Urinary bladder (tissue), 4 donors: Measurements from ENCODE around the gene ARHGEF10L. TPM values are rescaled to one million over a fixed set of nuclear protein-coding genes. Genes with fewer than 3 reads are reported as not detected.

ENCODE experiments used
- DNase-seq: peaks from one replicate; pipeline ENCODE4 v3.0.0-alpha.2; 2015; ENCODE audit errors: extremely low spot score
- H3K27ac ChIP-seq: one replicate; pipeline ENCODE4 v1.5.1; 2013; ENCODE audit warnings: low read depth, mild to moderate bottlenecking, moderate library complexity
- H3K36me3 ChIP-seq: one replicate; pipeline ENCODE4 v1.6.1; 2013; ENCODE audit warnings: mild to moderate bottlenecking, moderate library complexity; ENCODE audit not compliant: insufficient read depth
- H3K4me1 ChIP-seq: one replicate; pipeline ENCODE4 v1.6.1; 2013; ENCODE audit warnings: mild to moderate bottlenecking, moderate library complexity; ENCODE audit not compliant: insufficient read depth
- H3K4me3 ChIP-seq: one replicate; pipeline ENCODE4 v1.5.1; 2013; ENCODE audit warnings: low read depth, low read length
- WGBS: extraction: QIAGEN DNeasy Blood & Tissue Kit; methylation state at CpG from one replicate; pipeline ENCODE4 v1.1.7; 2013; 5-methylcytosine and 5-hydroxymethylcytosine counted together
- polyA plus RNA-seq: library from polyadenylated mRNA; stranded (reverse); fragments of 200-250 nt; gene quantifications from one replicate; pipeline ENCODE4 v1.2.3, GENCODE V29; 2013
- total RNA-seq: library from RNA; depleted of rRNA; stranded (reverse); fragments of >200 nt; gene quantifications from one replicate; pipeline ENCODE4 v1.2.3, GENCODE V29; 2014
- donor health status: healthy with polysubstance abuse.
- donor health status: healthy.

ARHGEF10L gene
- total and polyA plus RNA-seq, 2 donors = 26.5 to 41.4 TPM

DNA sequence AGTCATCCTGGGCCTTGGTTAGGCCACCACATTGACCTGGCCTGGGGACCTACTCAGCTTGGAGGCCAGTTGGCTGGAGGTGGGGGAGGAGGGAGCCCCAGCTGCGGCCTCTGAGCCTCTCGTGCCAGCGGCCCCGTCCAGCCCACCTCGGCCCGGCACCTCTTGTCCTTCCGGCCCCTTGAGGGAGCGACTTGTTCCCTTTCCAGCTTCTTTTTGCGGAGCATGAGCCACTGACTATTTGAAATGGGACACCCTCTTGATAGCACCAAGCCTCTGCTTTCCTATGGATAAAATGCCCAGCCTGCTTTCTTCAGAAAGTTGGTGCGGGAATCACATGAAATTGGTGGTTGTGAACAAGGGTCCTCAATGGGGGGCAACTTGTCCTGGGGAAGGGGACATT, 24.7 kb upstream of the ARHGEF10L start:
- DNase-seq = no peak
- H3K4me1 ChIP-seq = no peaks in the 10 kb centered on the region
- H3K27ac ChIP-seq = no peak overlapping the region
- WGBS = 91% methylated on average over 10 of the region's 10 CpGs
- no peak overlapping the region for H3K4me3 ChIP-seq
- no peaks in the 10 kb centered on the region for H3K36me3 ChIP-seq

DNA sequence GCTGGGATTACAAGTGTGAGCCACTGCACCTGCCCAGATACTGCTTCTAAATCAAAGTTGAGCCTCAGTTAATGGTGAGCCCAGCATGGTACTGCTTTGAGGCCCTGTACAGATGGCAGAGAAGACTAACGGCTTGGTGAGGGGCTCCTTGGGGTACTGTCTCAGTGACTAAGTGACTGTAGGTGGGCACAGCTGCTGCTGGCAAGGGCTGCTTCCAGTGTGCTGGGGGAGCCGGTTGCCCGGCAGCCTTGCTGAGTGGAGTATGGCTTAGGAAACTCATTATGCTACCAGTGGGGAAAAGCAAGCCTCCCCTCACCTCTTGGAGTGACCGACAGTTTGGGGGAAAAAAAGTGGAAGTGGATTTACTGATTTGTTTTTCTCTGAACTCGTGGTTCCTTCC, 23.6 kb upstream of the ARHGEF10L start:
- Histone ChIP-seq H3K36me3 (no peaks in the 10 kb centered on the region), H3K27ac (no peak overlapping the region), H3K4me3 (no peak overlapping the region), H3K4me1 (no peaks in the 10 kb centered on the region)
- no peak for DNase-seq
- WGBS = 70% methylated on average over 5 of the region's 5 CpGs

- 40% methylated on average over 13 of the region's 13 CpGs for WGBS
- Histone ChIP-seq H3K27ac (no peak overlapping the region), H3K4me3 (no peak overlapping the region), H3K36me3 (no peaks in the 10 kb centered on the region), H3K4me1 (no peaks in the 10 kb centered on the region)
- DNase-seq = no peak
These were observed 22.9 kb upstream of the ARHGEF10L start for GRCh38 chr1:17516303-17517214.

- WGBS = 61% methylated on average over 12 of the region's 12 CpGs
These were observed 19.5 kb upstream of the ARHGEF10L start for GRCh38 chr1:17520041-17520440.

DNA sequence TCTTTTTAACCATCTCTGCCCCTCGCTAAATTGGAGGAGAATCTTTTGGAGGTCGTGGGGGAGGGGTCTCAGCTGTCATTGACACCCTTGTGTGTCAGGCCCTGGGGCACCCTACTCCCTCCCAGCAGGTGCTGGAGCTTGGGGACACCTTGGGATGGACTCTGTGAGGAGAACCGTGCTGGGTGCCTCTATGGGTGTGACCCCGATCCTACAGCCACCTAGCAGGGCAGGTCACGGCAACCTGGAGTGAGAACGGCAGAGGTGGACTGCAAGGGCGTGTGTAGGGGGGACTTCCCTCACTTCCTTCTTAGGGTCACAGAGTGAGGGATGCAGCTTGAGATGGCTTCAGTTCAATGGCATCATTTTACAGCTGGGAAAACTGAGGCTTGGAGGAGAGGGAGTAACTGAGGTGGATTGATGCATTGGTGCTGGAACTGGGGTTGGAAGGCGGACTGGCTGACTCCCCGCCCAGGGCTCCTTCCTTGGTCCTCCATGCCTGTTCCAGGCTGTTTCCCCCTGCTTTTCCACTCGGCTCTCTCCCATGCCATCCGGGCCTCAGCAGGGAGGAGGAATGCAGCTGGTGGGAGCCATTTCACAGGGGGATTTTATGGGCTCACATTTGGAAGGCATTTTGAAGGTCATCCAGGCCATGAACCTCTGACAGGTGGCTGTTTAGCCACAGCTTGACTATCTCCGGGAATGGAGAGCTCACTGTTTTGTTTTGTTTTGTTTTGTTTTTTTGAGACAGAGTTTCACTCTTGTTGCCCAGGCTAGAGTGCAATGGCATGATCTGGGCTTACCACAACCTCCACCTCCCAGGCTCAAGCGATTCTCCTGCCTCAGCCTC, 18.8 kb upstream of the ARHGEF10L start:
- no peak for DNase-seq
- Histone ChIP-seq H3K4me1 (no peaks in the 10 kb centered on the region), H3K4me3 (peak overlapping the region; percentile 2), H3K27ac (peak overlapping the region; percentile 38), H3K36me3 (no peaks in the 10 kb centered on the region)
- WGBS = 65% methylated on average over 13 of the region's 13 CpGs

More at GRCh38 chr1:17520041-17520440, 19.5 kb upstream of the ARHGEF10L start:
- H3K4me3 ChIP-seq = no peak overlapping the region
- DNase-seq = no peak
- H3K4me1 ChIP-seq = no peaks in the 10 kb centered on the region
- H3K27ac ChIP-seq = peak overlapping the region; percentile 38
- H3K36me3 ChIP-seq = no peaks in the 10 kb centered on the region

- DNase-seq = no peak
- H3K4me1 ChIP-seq = no peaks in the 10 kb centered on the region
- H3K27ac ChIP-seq = no peak overlapping the region
- no peaks in the 10 kb centered on the region for H3K36me3 ChIP-seq
- WGBS = 62% methylated on average over 19 of the region's 19 CpGs
- no peak overlapping the region for H3K4me3 ChIP-seq
These were observed 17.4 kb upstream of the ARHGEF10L start for GRCh38 chr1:17521946-17522612.

GRCh38 chr1:17523321-17524041, 16.0 kb upstream of the ARHGEF10L start:
- 94% methylated on average over 7 of the region's 7 CpGs for WGBS
- H3K4me1 ChIP-seq = no peaks in the 10 kb centered on the region
- no peak for DNase-seq
- no peak overlapping the region for H3K4me3 ChIP-seq
- H3K27ac ChIP-seq = no peak overlapping the region
- H3K36me3 ChIP-seq = no peaks in the 10 kb centered on the region

GRCh38 chr1:17524645-17525044, 14.9 kb upstream of the ARHGEF10L start:
- H3K27ac ChIP-seq = no peak overlapping the region
- peaks cover 2% of the 10 kb centered on the region for H3K4me1 ChIP-seq
- H3K4me3 ChIP-seq = no peak overlapping the region
- no peaks in the 10 kb centered on the region for H3K36me3 ChIP-seq
- DNase-seq = no peak
- 84% methylated on average over 2 of the region's 2 CpGs for WGBS

DNA sequence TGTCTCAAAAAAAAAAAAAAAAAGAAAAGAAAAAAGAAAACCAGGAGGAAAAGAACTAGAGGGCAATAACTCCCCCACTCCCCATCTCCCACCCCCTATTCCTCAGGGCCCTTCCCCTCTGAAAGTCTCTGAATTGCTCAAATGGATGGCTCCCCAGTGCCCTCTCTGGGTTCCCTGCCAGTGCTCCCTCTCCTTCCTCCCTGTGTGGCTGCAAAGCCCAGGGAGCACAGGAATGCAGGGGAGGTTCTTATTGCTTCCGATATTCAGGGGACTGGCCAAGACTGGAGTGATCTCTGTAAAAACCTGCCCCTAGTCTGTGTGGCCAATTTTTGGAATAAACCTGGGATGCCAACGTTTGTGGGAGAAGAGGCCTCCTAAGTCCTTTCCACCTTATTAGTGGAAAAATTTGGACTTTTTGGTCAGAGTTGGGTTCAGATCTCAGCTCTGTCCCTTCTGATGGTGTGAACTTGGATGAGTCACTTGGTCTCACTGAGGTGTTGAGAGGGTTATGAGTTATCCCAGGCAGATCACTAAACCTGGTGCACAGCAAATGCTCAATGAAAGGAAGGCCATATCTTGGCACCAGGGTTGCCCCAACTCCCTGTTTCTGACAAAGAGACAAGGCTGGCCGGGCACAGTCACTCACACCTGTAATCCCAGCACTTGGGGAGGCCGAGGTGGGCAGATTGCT, 13.4 kb upstream of the ARHGEF10L start:
- DNase-seq = no peak
- WGBS = 85% methylated on average over 4 of the region's 4 CpGs
- Histone ChIP-seq H3K4me3 (no peak overlapping the region), H3K36me3 (no peaks in the 10 kb centered on the region), H3K4me1 (peaks cover 2% of the 10 kb centered on the region), H3K27ac (no peak overlapping the region)

DNA sequence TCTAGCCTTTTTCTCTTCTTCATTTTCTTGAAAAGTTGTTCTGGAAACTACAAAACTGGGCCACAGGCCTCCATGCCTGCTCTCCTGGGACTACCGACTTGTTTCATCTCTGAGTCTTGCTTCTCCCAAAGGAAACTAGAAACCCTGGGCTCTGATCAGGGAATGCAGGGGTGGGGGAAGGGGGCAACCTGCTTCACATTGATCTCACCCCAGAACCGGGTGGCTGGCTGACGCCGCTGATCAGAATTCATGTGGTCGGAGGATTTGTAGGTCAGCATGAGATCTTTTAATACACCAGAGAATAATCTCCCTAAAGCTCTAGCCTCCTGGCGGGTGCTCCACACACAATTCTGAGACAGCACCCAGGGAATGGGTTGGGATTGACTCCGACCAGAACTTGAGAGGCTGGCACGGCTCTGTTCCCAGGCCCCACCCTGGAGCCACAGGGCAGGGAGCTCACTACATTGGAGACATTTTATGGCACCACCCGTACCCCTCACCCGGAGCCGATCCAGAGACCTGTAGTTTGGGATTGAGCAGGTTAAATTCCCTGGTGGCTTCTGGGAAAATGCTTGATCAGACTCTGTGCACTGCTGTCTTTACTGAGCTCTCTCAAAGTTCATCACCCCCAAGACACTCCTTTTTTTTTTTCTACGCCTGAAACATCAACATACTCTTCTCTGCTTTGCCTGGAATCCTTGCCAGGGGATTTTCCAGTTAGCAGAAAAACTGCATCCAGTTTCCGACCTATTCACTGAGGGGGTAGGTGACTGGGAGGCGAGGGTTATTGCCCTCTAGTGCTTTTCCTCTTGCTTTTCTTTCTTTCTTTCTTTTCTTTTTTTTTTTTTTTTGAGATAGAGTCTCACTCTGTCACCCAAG, 12.2 kb upstream of the ARHGEF10L start:
- Histone ChIP-seq H3K27ac (no peak overlapping the region), H3K36me3 (no peaks in the 10 kb centered on the region), H3K4me1 (peaks cover 2% of the 10 kb centered on the region), H3K4me3 (no peak overlapping the region)
- DNase-seq = no peak
- 41% methylated on average over 14 of the region's 14 CpGs for WGBS

GRCh38 chr1:17529381-17529780, 10.1 kb upstream of the ARHGEF10L start:
- Histone ChIP-seq H3K4me1 (peaks cover 2% of the 10 kb centered on the region), H3K27ac (no peak overlapping the region)
- no peak for DNase-seq

DNA sequence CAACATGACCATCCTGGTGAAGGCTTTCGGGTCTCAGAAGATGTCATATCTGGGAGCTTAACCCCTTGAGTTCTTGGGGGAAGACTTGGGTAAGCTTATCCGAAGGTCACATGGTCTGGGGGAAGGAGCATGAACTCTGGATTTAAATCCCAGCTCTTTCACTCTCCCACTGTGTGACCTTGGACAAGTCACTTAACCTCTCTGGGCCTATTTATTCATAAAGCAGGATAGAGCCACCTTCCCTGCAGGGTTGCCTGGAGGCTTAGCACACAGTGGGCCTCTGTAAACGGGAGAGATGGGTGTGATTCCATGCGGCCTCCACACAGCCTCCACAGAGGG, 8.2 kb upstream of the ARHGEF10L start:
- DNase-seq = no peak
- no peaks in the 10 kb centered on the region for H3K36me3 ChIP-seq
- WGBS = 59% methylated on average over 4 of the region's 4 CpGs
- no peak overlapping the region for H3K4me3 ChIP-seq
- no peak overlapping the region for H3K27ac ChIP-seq
- peaks cover 2% of the 10 kb centered on the region for H3K4me1 ChIP-seq

More at GRCh38 chr1:17529381-17529780, 10.1 kb upstream of the ARHGEF10L start:
- Histone ChIP-seq H3K4me3 (no peak overlapping the region), H3K36me3 (no peaks in the 10 kb centered on the region)
